Right cardiac atrium (tissue), 5 donors: Measurements from ENCODE around the gene SIGLEC11. TPM values are rescaled to one million over a fixed set of nuclear protein-coding genes. Genes with fewer than 3 reads are reported as not detected.
"Not testable (repeated sequence)": the region's sequence is repeated elsewhere in the genome, so short reads cannot be mapped to it uniquely, and the experiment has no call there.

Source experiments
- ATAC-seq, 2 donors: fragments of 200-7000 bp; cut with Tn5 transposase; one replicate each; pipeline versions ENCODE4 v1.8.0 to v1.9.1; 2020; ENCODE audit warnings: moderate library complexity in 2 of 2, mild to moderate bottlenecking in 1 of 2
- DNase-seq, 3 donors: peaks; one replicate each; pipeline ENCODE4 v3.0.0-alpha.2; 2020
- H3K27ac ChIP-seq: one replicate; pipeline ENCODE4 v1.5.1; 2013; ENCODE audit warnings: mild to moderate bottlenecking, low read length, control low read depth, moderate library complexity
- H3K27me3 ChIP-seq: one replicate; pipeline ENCODE4 v1.6.1; 2013; ENCODE audit not compliant: control insufficient read depth, insufficient read depth
- H3K4me1 ChIP-seq: one replicate; pipeline ENCODE4 v1.6.1; 2013; ENCODE audit warnings: low read length; ENCODE audit not compliant: control insufficient read depth, insufficient read depth
- H3K4me3 ChIP-seq: one replicate; pipeline ENCODE4 v1.5.1; 2013; ENCODE audit warnings: low read length, control low read depth
- H3K9me3 ChIP-seq: one replicate; pipeline ENCODE4 v1.6.1; 2013; ENCODE audit warnings: low read length; ENCODE audit not compliant: control insufficient read depth
- WGBS: extraction: QIAGEN DNeasy Blood & Tissue Kit; methylation state at CpG from one replicate; pipeline ENCODE4 v1.1.7; 2013; 5-methylcytosine and 5-hydroxymethylcytosine counted together
- intact Hi-C, 4 donors: fragments of 100-400 bp; cut with DNase I; formaldehyde crosslinking; loops; one replicate each; pipeline versions ENCODE4 v1.11.0 to v1.14.0; 2022 to 2023
- polyA plus RNA-seq: library from polyadenylated mRNA; stranded (reverse); fragments of 200-250 nt; gene quantifications from one replicate; pipeline ENCODE4 v1.2.3, GENCODE V29; 2013
- total RNA-seq, 4 donors: library from RNA; stranded (reverse); fragmentation: NEBNext Ultra II Directional; extraction: Animal tissue kit (Norgen Biotek cat#: 25700); gene quantifications; one replicate each; pipeline ENCODE4 v1.2.1, GENCODE V29; 2021
- donor health status: healthy with polysubstance abuse.
- donor health status: DM: no; HTN: yes; CAD: no.
- donor health status: DM: no; HTN: no; CAD: no.
- donor health status: DM: no; HTN: yes; CAD: no; lungs with severe emphysema.
- donor health status: DM: yes; HTN: yes; CAD: no.

Gene SIGLEC11
- total and polyA plus RNA-seq, 5 donors, result 0.64 to 1.6 (median 1.3) TPM

- Histone ChIP-seq H3K4me1 (no peaks in the 10 kb centered on the region), H3K9me3 (no peaks in the 10 kb centered on the region), H3K27ac (no peak overlapping the region), H3K4me3 (no peak overlapping the region), H3K27me3 (no peaks in the 10 kb centered on the region)
- intact Hi-C loops, result loop anchor here in 3 of 4 donors (2.0 to 5.0 kb wide), 2 partner anchors 43 to 45 kb away; no protein-coding TSS in a partner anchor
- 70% methylated on average over 21 of the region's 21 CpGs for WGBS
- DNase-seq (peak in 1 of 3 donors; percentile 17), ATAC-seq (no peak)
These were observed 20.9 kb upstream of the SIGLEC11 start for GRCh38 chr19:49981603-49982593.

DNA sequence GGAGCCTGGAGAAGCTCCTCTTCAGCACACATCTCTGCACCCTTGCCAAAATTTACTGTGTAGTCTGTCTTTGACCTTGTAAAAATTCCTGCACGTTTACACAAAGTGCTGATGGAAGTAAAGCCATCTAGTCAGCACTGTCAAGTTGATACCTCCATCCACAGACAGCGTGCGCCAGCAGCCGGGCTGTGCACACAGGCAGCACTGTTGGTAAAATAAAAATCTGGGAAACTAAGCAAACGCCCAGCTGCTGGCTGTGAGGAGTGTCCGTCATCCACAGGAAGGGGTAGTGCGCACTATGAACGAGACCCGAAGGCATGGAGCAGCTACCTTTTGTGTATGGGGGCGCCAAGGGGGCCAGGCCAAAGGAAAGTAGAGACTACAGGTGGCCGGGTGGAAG, 17.4 kb upstream of the SIGLEC11 start:
- intact Hi-C loops, result no loop called here

GRCh38 chr19:49977881-49978280, 16.9 kb upstream of the SIGLEC11 start:
- WGBS, result 87% methylated on average over 18 of the region's 18 CpGs
- intact Hi-C loops, result no loop called here
- Histone ChIP-seq H3K27ac (no peak overlapping the region), H3K4me3 (no peak overlapping the region), H3K27me3 (no peaks in the 10 kb centered on the region), H3K9me3 (no peaks in the 10 kb centered on the region), H3K4me1 (no peaks in the 10 kb centered on the region)
- DNase-seq (peak in 1 of 3 donors; percentile 17), ATAC-seq (no peak)

More for the DNA sequence above, 17.4 kb upstream of the SIGLEC11 start:
- Histone ChIP-seq H3K27ac (no peak overlapping the region), H3K27me3 (no peaks in the 10 kb centered on the region), H3K4me1 (no peaks in the 10 kb centered on the region), H3K9me3 (no peaks in the 10 kb centered on the region), H3K4me3 (no peak overlapping the region)
- WGBS, result 82% methylated on average over 11 of the region's 11 CpGs
- DNase-seq (peak in 1 of 3 donors; percentile 16), ATAC-seq (no peak)

DNA sequence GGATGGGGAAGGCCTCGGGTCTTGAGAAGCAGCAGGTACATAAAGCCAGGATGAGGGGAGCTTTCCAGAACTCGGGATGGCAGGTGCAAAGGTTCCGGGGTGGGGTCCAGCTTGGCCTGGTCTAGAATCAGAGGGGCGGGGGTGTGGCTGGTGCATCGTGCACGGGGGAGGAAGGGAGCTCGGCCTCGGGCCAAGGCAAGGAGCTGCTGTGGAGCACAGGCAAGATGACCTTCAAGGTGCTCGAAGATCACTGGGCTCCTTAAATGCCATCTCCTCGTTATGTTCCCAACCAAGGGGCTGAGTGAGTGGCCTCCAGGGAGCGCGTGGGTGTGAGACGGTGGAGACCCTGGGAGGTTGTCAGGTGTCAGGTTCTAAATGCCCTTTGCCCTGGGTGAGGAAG, 16.1 kb upstream of the SIGLEC11 start:
- ATAC-seq (no peak), DNase-seq (peak in 1 of 3 donors; percentile 16)
- Histone ChIP-seq H3K4me1 (no peaks in the 10 kb centered on the region), H3K27ac (no peak overlapping the region), H3K9me3 (no peaks in the 10 kb centered on the region), H3K4me3 (no peak overlapping the region), H3K27me3 (no peaks in the 10 kb centered on the region)
- 84% methylated on average over 13 of the region's 13 CpGs for WGBS
- intact Hi-C loops, result no loop called here

- intact Hi-C loops, result no loop called here
- 61% methylated on average over 3 of the region's 3 CpGs for WGBS
- H3K4me3 ChIP-seq, result no peak overlapping the region
- H3K27ac ChIP-seq, result no peak overlapping the region
- no peaks in the 10 kb centered on the region for H3K27me3 ChIP-seq
- no peaks in the 10 kb centered on the region for H3K9me3 ChIP-seq
- ATAC-seq (no peak), DNase-seq (peak in 1 of 3 donors; percentile 24)
- H3K4me1 ChIP-seq, result no peaks in the 10 kb centered on the region
These were observed 15.5 kb upstream of the SIGLEC11 start for GRCh38 chr19:49976496-49976895.

GRCh38 chr19:49975051-49975450, 14.1 kb upstream of the SIGLEC11 start:
- Histone ChIP-seq H3K4me1 (no peaks in the 10 kb centered on the region), H3K9me3 (no peaks in the 10 kb centered on the region), H3K27ac (no peak overlapping the region), H3K4me3 (no peak overlapping the region), H3K27me3 (no peaks in the 10 kb centered on the region)
- ATAC-seq (no peak), DNase-seq (peak in 1 of 3 donors; percentile 45)
- intact Hi-C loops, result no loop called here
- WGBS, result 78% methylated on average over 7 of the region's 7 CpGs

DNA sequence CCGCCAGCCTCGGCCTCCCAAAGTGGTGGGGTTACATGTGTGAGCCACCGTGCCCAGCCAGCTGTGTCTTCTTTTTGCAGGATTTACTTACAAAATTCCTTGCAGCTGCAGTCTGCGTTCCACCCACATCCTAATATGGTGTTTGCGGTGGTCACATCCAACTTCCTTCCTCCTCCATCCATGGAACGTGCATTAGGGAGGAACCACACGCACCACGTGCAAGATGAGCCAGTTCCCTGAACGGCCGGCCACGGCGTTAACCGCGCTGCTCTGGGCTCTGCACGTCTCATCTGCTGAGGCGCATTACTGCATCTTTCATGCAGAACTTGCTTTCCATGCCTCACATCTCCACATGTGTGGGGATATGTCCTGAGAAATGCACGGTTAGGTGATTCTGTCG, 13.0 kb upstream of the SIGLEC11 start:
- DNase-seq, result peak in 2 of 3 donors; percentile 39 to 64
- intact Hi-C loops, result no loop called here
- no peaks in the 10 kb centered on the region for H3K9me3 ChIP-seq
- no peaks in the 10 kb centered on the region for H3K4me1 ChIP-seq
- no peak overlapping the region for H3K4me3 ChIP-seq
- no peak overlapping the region for H3K27ac ChIP-seq
- ATAC-seq, result no peak
- no peaks in the 10 kb centered on the region for H3K27me3 ChIP-seq
- WGBS, result 85% methylated on average over 18 of the region's 18 CpGs

GRCh38 chr19:49972841-49973240, 11.9 kb upstream of the SIGLEC11 start:
- ATAC-seq (no peak), DNase-seq (no peak)
- no peak overlapping the region for H3K4me3 ChIP-seq
- no peaks in the 10 kb centered on the region for H3K27me3 ChIP-seq
- no peaks in the 10 kb centered on the region for H3K4me1 ChIP-seq
- H3K27ac ChIP-seq, result no peak overlapping the region
- WGBS, result 85% methylated on average over 6 of the region's 6 CpGs
- intact Hi-C loops, result no loop called here
- no peaks in the 10 kb centered on the region for H3K9me3 ChIP-seq

DNA sequence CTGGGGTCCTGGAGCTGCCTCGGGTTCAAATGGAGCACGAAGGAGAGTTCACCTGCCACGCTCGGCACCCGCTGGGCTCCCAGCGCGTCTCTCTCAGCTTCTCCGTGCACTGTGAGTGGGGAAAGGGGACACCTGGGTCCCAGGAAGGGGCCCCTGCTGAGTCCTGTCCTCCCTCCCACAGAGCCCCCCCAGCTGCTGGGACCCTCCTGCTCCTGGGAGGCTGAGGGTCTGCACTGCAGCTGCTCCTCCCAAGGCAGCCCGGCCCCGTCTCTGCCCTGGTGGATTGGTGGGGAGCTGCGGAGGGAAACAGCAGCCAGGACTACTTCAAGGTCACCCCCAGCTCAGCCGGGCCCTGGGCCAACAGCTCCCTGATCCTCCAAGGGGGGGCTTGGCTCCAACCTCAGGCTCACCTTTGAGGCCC, 11.0 kb upstream of the SIGLEC11 start:
- 60% methylated on average over 12 of the region's 12 CpGs for WGBS
- no peak overlapping the region for H3K4me3 ChIP-seq
- DNase-seq (peak in 1 of 3 donors; percentile 70), ATAC-seq (no peak)
- intact Hi-C loops, result no loop called here
- H3K9me3 ChIP-seq, result no peaks in the 10 kb centered on the region
- no peaks in the 10 kb centered on the region for H3K27me3 ChIP-seq
- no peaks in the 10 kb centered on the region for H3K4me1 ChIP-seq
- H3K27ac ChIP-seq, result no peak overlapping the region

GRCh38 chr19:49969355-49969754, 8.4 kb upstream of the SIGLEC11 start:
- H3K27ac ChIP-seq, H3K4me3 ChIP-seq, H3K27me3 ChIP-seq, H3K9me3 ChIP-seq, DNase-seq, intact Hi-C loops, H3K4me1 ChIP-seq: not testable (repeated sequence)
- WGBS, result 15% methylated on average over 4 of the region's 9 CpGs
- ATAC-seq, result peak; percentile 59 to 61

GRCh38 chr19:49968279-49968922, 7.4 kb upstream of the SIGLEC11 start:
- ATAC-seq, result no peak
- H3K4me1 ChIP-seq, result no peaks in the 10 kb centered on the region
- H3K4me3 ChIP-seq, result no peak overlapping the region
- intact Hi-C loops, result no loop called here
- WGBS, result 73% methylated on average over 5 of the region's 5 CpGs
- H3K27me3 ChIP-seq, result no peaks in the 10 kb centered on the region
- H3K9me3 ChIP-seq, result no peaks in the 10 kb centered on the region
- peak in 1 of 3 donors; percentile 67 for DNase-seq
- H3K27ac ChIP-seq, result no peak overlapping the region
